HepG2 (cell line): ENCODE results near the gene TTK. TPM values are rescaled to one million over a fixed set of nuclear protein-coding genes. Genes with fewer than 3 reads are reported as not detected.

Source experiments
- DNMT1 ChIP-seq: sonication (generic); formaldehyde crosslinking; IDR thresholded peaks from 2 replicates; pipeline ENCODE4 v1.5.1; 2020; ENCODE audit warnings: mild to moderate bottlenecking, missing genetic modification reagents
- MED13 ChIP-seq: sonication (generic); formaldehyde crosslinking; IDR thresholded peaks from 2 replicates; pipeline ENCODE4 v1.5.0; 2020; ENCODE audit warnings: missing genetic modification reagents
- MTF2 ChIP-seq: sonication (generic); formaldehyde crosslinking; IDR thresholded peaks from 2 replicates; pipeline ENCODE4 v1.5.0; 2020; ENCODE audit warnings: missing genetic modification reagents, borderline replicate concordance
- PAX8 ChIP-seq: sonication (generic); formaldehyde crosslinking; IDR thresholded peaks from 2 replicates; pipeline ENCODE4 v1.8.0; 2022; ENCODE audit warnings: mild to moderate bottlenecking, missing genetic modification reagents, borderline replicate concordance
- PBX2 ChIP-seq: IDR thresholded peaks from 2 replicates; pipeline ENCODE4 v1.6.1; 2016; ENCODE audit warnings: control low read depth
- SNAPC4 ChIP-seq: sonication (generic); formaldehyde crosslinking; IDR thresholded peaks from 2 replicates; pipeline ENCODE4 v1.4.0; 2020; ENCODE audit warnings: mild to moderate bottlenecking, missing genetic modification reagents
- TCF7L2 ChIP-seq: IDR thresholded peaks from 2 replicates; pipeline ENCODE4 v1.6.1; 2011; ENCODE audit warnings: mild to moderate bottlenecking, low read depth, low read length, moderate library complexity
- TEAD2 ChIP-seq: sonication (generic); formaldehyde crosslinking; IDR thresholded peaks from 2 replicates; pipeline ENCODE4 v1.9.0; 2021; ENCODE audit warnings: missing genetic modification reagents
- THAP7 ChIP-seq: sonication (generic); formaldehyde crosslinking; IDR thresholded peaks from 2 replicates; pipeline ENCODE4 v1.8.1; 2023; ENCODE audit warnings: mild to moderate bottlenecking, missing genetic modification reagents
- YEATS2 ChIP-seq: sonication (generic); formaldehyde crosslinking; IDR thresholded peaks from 2 replicates; pipeline ENCODE4 v1.4.0; 2020; ENCODE audit warnings: missing genetic modification reagents, borderline replicate concordance
- ZNF121 ChIP-seq: sonication (generic); formaldehyde crosslinking; IDR thresholded peaks from 2 replicates; pipeline ENCODE4 v1.5.0; 2020; ENCODE audit warnings: mild to moderate bottlenecking, missing genetic modification reagents
- ZNF292 ChIP-seq: sonication (generic); formaldehyde crosslinking; IDR thresholded peaks from 2 replicates; pipeline ENCODE4 v1.8.1; 2022; ENCODE audit warnings: mild to moderate bottlenecking, low read depth, missing genetic modification reagents, borderline replicate concordance
- ZNF3 ChIP-seq: IDR thresholded peaks from 2 replicates; pipeline ENCODE4 v1.7.0; 2017; ENCODE audit warnings: inconsistent platforms
- ZNF710 ChIP-seq: sonication (generic); formaldehyde crosslinking; IDR thresholded peaks from 2 replicates; pipeline ENCODE4 v1.5.0; 2020; ENCODE audit warnings: mild to moderate bottlenecking, missing genetic modification reagents, borderline replicate concordance
- ZSCAN22 ChIP-seq: sonication (generic); formaldehyde crosslinking; IDR thresholded peaks from 2 replicates; pipeline ENCODE4 v1.4.0; 2020; ENCODE audit warnings: mild to moderate bottlenecking, missing genetic modification reagents
- polyA plus RNA-seq, 8 experiments: library from polyadenylated mRNA; depleted of rRNA in 3 of 8; stranded (reverse) in 7 of 8; unstranded in 1 of 8; fragments of >200 nt; fragmentation: Illumina TruSeq in 4 of 8; extraction: Trizol in 4 of 8; gene quantifications; 2 replicates each; pipeline versions ENCODE4 v1.2.1 to v1.2.3, GENCODE V29; 2011 to 2016; ENCODE audit warnings: low read depth in 4 of 8, missing spikeins in 1 of 8, mixed read lengths in 1 of 8; ENCODE audit not compliant: insufficient read depth in 1 of 8
- total RNA-seq, 5 experiments: library from RNA; depleted of rRNA; stranded (reverse); fragments of >200 nt; fragmentation: Illumina TruSeq; extraction: Trizol; gene quantifications; 2 replicates each; pipeline ENCODE4 v1.2.3, GENCODE V29; 2016; ENCODE audit warnings: low read depth in 1 of 5

The TTK gene
- total and polyA plus RNA-seq, 2 of the 13 experiments (the other 11 are each of a cell fraction or from before 2014, with no cell fraction given): 8.6 to 33.2 TPM

- TF ChIP-seq SNAPC4 (CRISPR knock-in tag): no peak
- TF ChIP-seq ZNF121 (CRISPR knock-in tag): no peak
- no peak for TF ChIP-seq THAP7
- no peak for TF ChIP-seq ZNF292 (CRISPR knock-in tag)
- no peak for TF ChIP-seq TEAD2 (CRISPR knock-in tag)
- no peak for TF ChIP-seq ZNF3 (CRISPR knock-in tag)
- TF ChIP-seq TCF7L2: no peak
- TF ChIP-seq ZNF710: no peak
- no peak for TF ChIP-seq MTF2 (CRISPR knock-in tag)
- no peak for TF ChIP-seq DNMT1 (CRISPR knock-in tag)
- TF ChIP-seq ZSCAN22 (CRISPR knock-in tag): no peak
- 0 out of 2 replicates have a peak, but pooled peaks have one; percentile 8 for TF ChIP-seq MED13 (CRISPR knock-in tag)
- TF ChIP-seq YEATS2: 0 out of 2 replicates have a peak, but pooled peaks have one; percentile 79
- TF ChIP-seq PAX8 (CRISPR knock-in tag): no peak
- no peak for TF ChIP-seq PBX2 (CRISPR knock-in tag)
These were observed at the start of gene TTK (continued) for GRCh38 chr6:80004173-80005072.
